Cardiac fibroblast (primary cell): ENCODE results near the gene FGG.

Source experiments
- DNase-seq, 2 donors: peaks; one replicate each; pipeline versions ENCODE4 v3.0.0 to v3.0.0-alpha.2; 2010; ENCODE audit warnings: low read depth in 2 of 2
- H3K4me3 ChIP-seq, 2 donors: replicated peaks in 1 of 2; 1 replicate in 1 of 2; 2 replicates in 1 of 2; pipeline ENCODE4 v1.5.1; 2011; ENCODE audit warnings: low read depth in 2 of 2, low read length in 2 of 2, mild to moderate bottlenecking in 2 of 2, moderate library complexity in 1 of 2
- TF ChIP-seq, protein P1 (sequence below): IDR thresholded peaks from one replicate; pipeline ENCODE4 v1.5.1; 2011; ENCODE audit warnings: low read depth, mild to moderate bottlenecking, low read length, inconsistent platforms

Gene FGG

DNA sequence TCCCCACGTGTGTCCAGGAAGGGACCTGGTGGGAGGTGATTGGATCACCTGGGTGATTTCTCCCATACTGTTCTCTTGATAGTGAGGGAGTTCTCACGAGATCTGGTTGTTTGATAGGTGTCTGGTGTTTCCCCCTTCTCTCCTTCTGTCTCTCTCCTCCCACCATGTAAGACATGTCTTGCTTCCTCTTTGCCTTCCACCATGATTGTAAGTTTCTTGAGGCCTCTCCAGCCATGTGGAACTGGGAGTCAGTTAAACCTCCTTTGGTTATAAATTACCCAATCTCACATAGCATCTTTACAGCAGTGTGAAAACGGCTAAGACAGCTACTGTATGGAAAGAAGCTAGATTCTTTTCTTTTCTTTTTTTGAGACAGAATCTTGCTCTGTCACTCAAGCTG is 21.6 kb upstream of the FGG start:
- TF ChIP-seq, protein P1, sequence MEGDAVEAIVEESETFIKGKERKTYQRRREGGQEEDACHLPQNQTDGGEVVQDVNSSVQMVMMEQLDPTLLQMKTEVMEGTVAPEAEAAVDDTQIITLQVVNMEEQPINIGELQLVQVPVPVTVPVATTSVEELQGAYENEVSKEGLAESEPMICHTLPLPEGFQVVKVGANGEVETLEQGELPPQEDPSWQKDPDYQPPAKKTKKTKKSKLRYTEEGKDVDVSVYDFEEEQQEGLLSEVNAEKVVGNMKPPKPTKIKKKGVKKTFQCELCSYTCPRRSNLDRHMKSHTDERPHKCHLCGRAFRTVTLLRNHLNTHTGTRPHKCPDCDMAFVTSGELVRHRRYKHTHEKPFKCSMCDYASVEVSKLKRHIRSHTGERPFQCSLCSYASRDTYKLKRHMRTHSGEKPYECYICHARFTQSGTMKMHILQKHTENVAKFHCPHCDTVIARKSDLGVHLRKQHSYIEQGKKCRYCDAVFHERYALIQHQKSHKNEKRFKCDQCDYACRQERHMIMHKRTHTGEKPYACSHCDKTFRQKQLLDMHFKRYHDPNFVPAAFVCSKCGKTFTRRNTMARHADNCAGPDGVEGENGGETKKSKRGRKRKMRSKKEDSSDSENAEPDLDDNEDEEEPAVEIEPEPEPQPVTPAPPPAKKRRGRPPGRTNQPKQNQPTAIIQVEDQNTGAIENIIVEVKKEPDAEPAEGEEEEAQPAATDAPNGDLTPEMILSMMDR, result no peak
- DNase-seq, result no peak
- H3K4me3 ChIP-seq, result no peak overlapping the region

DNA sequence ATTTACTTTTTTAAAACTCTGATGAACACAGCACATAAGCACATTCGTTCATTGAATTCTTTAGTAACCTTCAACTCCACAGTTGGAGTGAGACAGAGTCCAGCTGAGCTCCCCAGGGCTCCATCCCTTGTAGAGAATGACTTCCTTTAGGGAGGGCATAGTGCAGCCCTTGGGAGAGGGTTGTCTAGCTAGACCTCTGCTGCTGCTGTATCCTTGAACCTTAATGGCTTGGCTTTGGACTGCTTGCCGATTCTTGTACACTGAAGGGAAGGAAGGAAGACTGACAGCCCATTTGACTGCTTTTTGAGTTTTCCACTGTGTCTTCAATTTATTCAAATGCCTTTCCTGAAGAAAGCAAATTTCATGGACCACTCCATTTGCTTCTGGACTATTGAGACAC is 19.4 kb upstream of the FGG start:
- DNase-seq, result no peak
- no peak overlapping the region for H3K4me3 ChIP-seq
- TF ChIP-seq, protein P1, result no peak

DNA sequence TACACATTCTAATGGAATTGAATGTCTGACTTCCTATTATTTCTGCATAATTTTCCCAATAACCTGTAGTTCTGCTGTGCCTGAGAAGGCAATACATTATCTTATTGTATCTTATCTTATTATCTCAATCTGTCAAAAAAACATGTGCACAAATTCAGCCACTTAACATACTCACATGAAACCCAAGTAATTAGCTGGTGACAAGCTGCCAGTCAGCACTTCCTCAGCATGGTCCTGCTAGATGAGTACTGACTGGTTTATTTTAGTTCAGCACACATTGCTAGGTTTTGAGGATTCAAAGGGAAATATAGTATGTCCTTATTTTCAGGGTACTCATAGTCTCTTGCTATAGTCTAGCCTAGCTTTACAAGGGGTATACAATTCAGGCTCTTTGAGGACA is 17.9 kb upstream of the FGG start:
- no peak overlapping the region for H3K4me3 ChIP-seq
- DNase-seq, result no peak
- TF ChIP-seq, protein P1, result no peak

DNA sequence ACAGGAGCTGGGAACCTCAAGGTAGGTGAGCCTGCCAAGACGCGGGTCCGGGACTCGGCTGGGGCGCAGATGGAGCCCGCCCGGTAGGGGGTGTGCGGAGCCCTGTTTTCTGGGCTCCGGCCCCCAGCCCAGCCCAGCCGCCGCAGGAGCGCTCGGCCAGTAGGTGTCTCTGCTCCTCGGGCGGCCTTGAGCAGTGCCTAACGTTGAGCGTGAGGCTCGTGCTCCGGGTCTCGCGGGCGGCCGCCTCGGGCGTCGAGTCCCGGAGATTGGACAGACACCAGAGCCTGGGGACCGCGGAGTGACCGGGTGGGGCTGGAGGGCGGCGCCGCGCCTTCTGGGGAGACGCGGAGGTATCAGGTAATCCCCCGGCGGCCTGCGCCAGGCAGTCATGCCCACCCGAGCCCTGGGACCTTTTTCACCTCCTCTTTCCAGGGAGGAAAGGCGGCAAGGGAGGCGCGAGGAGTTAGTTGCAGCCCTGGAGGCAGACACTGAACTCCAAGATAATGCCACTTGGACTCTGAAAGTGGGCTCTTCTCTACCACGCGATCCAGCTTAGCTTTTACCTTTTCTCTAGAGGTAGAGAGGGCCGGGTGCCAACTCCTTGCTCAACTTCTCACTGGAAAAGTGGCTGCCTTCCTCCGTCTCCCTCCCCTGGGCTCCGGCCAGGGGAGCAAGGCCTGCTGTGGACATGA is 14.5 kb upstream of the FGG start:
- TF ChIP-seq, protein P1, result peak; percentile 72
- DNase-seq, result peak; percentile 44 to 53
- H3K4me3 ChIP-seq, result peak overlapping the region; percentile 17 to 46

- TF ChIP-seq, protein P1, result no peak
- no peak for DNase-seq
- no peak overlapping the region for H3K4me3 ChIP-seq
Observed at GRCh38 chr4:154625971-154626370, 13.5 kb upstream of the FGG start.

DNA sequence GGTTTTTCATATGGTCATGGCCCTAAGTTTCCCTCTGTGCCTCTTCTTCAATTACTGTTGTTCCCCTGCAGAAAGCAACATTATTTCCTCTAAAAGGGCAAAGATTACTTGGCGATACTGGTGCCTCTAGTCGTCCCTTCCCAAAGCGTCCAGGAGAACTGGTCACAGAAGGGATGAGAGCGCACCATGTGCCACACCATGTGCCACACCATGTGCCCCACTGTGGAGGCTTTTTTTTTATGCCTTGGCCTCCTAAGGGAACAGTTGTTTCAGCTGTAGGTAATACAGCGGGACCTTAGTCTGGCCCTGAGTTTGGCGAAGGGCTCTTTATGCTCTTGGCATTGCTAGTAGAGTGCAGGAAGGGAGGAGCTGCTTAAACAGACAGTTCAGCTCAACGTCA is 11.5 kb upstream of the FGG start:
- no peak for DNase-seq
- TF ChIP-seq, protein P1, result no peak
- H3K4me3 ChIP-seq, result no peak overlapping the region

DNA sequence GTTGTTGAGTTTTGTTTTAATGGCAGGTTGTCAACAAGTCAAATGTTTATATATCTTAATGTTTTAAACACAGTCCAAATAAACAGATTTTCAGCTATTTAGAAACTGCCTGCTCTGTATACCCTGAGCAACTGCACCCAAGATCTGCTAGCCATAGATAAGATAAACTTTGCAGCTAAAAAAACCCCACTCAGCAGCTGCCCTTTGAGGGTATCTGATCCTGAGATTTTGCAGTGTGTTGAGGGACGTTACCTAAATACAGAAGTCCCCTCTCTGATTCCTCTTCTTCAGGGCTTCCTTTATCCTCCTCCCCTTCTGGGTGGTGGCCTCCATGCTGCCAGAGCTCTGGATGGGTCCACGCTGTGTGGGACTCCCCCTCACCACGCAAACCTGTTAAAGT is 11.0 kb upstream of the FGG start:
- no peak overlapping the region for H3K4me3 ChIP-seq
- DNase-seq, result no peak
- TF ChIP-seq, protein P1, result no peak
